ENCODE measurements around the gene EML1.

DNA sequence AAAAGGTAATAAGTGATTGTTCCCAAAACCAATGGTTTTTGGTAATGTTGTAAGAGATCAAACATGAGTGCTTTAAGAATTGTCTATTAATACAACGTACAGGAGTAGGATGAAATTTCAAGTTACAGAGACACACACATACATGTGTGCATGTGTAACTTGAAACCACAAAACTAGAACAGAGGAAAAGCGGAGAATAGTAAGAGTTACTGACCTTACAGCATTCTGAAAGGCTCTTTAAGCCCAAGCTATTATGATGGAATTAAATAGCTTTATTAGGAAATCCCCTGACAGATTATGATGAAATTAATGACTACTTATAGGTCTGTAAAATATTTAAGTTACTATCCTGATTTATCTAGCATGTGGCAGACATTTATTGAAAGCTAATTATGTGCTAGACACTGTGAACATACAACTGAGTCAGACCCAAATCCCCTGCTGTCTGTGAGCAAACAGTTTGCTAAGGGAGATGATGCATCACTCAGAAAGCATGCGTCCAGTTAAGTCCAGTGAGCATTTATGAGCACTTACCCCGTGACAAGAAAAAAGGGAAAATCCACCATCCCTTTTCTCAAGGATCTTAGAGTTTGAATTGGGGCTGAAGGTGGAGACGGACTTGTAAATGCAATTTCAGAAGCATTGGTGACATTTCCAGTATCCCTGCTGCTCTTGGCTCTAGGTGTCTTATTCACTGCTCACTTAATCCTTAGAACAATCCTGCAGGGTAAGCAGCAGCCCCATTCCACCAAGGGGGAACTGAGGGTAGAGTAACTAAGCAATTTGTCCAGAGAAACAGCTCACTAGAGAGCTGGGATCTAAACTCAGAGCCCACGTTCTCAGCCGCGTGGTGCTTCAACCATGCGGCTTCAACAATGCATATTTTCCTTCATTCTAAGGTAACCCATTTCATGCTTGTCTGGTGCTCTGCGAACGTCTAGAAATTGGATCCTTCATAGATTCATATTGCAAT lies 117.4 kb downstream of the EML1 start:
- TF ChIP-seq CTCF (IDR thresholded peaks at IDR 0.05): no peak
- no peak for TF ChIP-seq POLR2AphosphoS5 (IDR thresholded peaks at IDR 0.05)
- no peak for TF ChIP-seq POLR2A (IDR thresholded peaks at IDR 0.05)
- no peak for TF ChIP-seq EP300 (IDR thresholded peaks at IDR 0.05)
